RPMI7951 (cell line): ENCODE results near the gene DIAPH3. TPM values are rescaled to one million over a fixed set of nuclear protein-coding genes. Genes with fewer than 3 reads are reported as not detected.

Source experiments
- DNase-seq: peaks from one replicate; pipeline ENCODE4 v3.0.0-alpha.2; 2012; ENCODE audit warnings: low read depth
- total RNA-seq: library from RNA; depleted of rRNA; stranded (reverse); fragments of >200 nt; shearing (Covaris generic); gene quantifications from 2 replicates; pipeline ENCODE4 v1.2.3, GENCODE V29; 2014

The DIAPH3 gene
- total RNA-seq, 1 experiment from 2014 or later = 25.1 TPM

DNA sequence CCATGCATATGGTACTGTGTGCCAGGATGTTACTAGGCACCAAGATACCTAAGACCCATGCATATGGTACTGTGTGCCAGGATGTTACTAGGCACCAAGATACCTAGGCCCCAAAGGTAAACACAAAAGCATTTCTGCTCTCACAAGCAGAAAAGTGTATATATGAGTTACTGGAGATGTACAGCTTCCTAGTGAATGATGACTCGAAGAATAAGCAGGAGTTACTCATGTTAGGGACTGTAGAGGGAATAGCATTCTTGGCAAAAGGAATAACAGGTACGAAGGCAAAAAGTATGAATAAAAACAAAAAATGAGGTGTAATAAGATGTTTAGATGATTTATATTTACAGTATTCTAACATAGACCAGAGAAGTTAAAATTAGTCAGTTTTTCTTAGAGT, 383.7 kb downstream of the DIAPH3 start:
- DNase-seq = no peak

DNA sequence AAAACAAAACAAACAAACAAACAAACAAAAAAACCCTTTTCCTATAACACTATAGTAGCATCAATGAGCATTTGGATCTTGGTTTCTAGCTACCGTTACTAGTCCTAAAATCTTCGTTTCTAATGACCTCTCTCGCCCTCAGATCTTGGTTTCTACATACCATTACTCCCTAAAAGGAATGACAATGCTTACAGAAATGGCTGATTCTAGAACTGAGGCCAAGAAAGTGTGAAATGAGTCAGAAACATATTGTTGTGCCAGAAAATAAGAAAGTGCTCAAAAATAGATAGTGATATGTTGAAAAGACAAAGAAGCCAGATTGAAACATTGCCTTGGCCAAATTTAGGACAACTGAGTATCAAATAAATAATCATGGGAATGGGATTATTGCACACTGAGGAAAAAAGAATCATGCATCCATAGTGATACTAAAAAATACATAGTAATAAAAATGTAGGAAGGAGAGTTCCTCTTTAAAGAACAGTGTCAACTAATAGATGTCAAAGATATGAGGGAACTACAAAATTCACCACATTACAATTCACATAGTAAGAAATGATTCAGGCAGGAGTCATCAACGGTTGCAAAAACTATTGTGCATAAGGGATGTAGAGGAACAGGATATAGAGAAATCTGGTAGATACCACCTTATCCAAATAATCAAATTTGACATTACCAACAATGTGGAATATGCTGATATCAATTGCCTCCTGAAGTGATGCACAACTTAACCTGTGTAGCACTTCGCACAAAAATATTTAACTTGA, 386.6 kb downstream of the DIAPH3 start:
- peak; percentile 75 for DNase-seq

DNA sequence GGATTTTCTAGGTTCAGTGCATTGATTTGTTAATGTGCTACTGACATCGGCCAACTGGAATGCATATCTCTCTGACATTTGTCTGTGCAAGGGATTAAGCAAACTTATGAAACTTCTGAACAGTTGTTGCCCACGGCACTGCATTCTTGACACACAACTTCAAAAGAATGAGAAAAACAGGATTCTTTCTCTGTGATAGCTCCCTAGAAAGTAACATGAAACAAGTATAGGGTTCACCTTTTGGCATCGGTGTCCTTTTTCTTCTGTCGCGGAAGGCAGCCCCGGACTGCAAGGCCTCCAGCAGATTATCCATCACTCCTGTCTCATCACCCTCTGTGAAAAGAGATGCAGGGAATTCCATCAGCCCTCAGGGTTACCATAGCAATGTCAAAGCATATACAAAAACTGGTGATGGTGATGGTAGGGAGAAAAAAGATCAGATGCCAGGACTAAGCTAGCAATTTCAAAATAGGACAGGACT, 389.2 kb downstream of the DIAPH3 start:
- DNase-seq = peak; percentile 65

- DNase-seq = peak; percentile 7
Measured at GRCh38 chr13:59771272-59771671, 392.5 kb downstream of the DIAPH3 start.

GRCh38 chr13:59770451-59770850, 393.3 kb downstream of the DIAPH3 start:
- no peak for DNase-seq

DNA sequence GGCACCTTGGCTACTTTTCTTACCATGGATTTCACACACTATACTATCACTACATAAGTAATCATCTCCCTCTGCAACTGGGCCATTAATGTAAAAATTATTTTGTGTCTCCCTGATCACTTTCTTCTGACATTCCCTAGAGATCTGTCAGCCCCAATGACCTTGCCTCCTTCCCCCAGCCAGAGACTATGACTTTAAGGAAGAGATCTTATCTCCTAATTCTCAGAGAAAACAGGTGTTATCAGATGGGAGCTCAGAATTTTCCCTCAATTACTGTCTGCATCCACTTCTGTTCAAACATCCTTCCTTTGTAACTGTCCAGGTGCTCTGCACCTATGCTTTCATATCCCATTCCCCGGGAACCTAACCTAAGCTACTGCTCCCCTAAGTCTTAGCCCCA, 397.5 kb downstream of the DIAPH3 start:
- no peak for DNase-seq

GRCh38 chr13:59755632-59756290, 408.0 kb downstream of the DIAPH3 start:
- no peak for DNase-seq

DNA sequence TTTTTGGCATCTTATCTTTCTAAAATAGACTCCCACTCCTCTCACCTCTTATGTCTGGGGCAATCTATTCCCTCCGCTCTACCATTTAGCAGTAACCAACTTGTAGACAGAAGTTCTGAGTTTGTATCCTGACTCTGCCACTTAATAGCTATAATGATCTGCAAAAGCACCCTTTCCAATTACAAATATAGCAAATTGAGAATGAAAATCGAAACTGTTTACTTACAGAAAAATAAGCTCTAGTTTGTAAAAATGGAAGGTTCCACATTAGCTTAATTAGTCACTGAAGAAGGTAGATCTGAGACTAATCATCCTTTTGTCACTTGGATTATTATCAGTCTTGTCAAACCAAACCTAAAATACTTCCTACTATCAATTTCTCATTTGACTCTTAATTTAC, 409.3 kb downstream of the DIAPH3 start:
- DNase-seq = no peak

DNA sequence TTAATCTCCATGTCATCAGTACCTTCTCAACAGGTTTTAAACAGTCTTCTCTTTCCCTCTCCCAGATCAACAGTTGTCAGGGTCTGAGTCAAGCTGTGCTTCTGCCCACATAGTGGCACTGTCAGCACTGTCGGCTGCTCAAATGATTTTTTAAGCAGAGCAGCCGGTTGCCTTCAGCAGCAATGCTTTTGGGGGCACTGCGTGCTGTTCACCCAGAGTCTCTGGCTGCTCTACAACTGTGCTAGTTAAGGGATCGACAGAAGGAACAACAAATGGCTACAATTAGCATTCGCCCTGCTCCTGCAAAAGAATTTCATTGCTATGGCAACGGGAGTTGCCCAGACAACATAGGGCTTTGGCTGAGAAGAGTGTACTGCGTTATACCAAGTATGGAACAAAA, 412.9 kb downstream of the DIAPH3 start:
- DNase-seq = peak; percentile 46

DNA sequence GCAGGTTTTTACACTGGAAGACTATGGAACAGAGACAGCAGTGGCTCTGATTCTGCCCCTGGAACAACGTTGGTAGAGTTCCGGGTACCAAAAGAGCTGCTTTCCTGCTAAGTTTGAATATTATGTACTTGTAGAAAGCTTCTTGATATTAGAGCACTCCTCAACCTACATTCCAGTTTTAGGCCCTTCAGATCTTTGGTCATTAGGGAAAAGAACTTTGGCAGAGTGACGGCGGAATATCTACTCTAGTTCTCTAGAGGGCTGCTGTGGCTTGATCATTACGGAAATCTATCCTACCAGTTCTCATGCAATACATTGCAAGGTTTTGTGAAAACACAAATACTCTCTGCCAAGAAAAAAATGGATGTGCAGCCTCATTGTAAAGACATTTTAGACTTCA, 415.7 kb downstream of the DIAPH3 start:
- DNase-seq = no peak

GRCh38 chr13:59747529-59747928, 416.2 kb downstream of the DIAPH3 start:
- DNase-seq = no peak

DNA sequence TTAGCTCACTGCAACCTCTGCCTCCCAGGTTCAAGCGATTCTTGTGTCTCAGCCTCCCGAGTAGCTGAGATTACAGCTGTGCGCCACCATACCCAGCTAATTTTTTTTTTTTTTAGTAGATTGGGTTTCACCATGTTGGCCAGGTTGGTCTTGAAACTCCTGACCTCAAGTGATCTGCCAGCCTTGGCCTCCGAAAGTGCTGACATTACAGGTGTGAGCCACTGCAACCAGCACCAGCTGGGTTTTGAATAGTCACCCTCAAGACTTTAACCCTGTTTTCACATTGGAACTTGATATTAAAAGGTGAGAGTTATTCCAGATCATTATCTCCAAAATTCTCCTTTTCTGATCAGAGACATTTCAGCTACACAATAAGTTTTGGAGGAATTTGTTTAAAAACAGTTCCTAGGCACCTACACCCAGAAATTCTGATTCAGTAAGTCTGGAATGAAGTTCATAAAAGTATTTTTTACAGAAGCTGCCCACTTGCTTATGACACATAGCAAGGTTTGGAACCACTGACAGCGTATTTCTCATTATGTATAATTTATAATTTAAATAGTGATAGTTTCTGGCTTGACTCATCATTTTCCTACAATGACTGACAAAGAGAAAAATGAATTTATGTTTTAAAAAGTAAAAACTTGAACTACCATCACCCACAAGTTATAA, 417.3 kb downstream of the DIAPH3 start:
- DNase-seq = no peak

GRCh38 chr13:59745392-59745788, 418.3 kb downstream of the DIAPH3 start:
- DNase-seq = no peak

GRCh38 chr13:59744747-59745391, 418.9 kb downstream of the DIAPH3 start:
- DNase-seq = no peak

DNA sequence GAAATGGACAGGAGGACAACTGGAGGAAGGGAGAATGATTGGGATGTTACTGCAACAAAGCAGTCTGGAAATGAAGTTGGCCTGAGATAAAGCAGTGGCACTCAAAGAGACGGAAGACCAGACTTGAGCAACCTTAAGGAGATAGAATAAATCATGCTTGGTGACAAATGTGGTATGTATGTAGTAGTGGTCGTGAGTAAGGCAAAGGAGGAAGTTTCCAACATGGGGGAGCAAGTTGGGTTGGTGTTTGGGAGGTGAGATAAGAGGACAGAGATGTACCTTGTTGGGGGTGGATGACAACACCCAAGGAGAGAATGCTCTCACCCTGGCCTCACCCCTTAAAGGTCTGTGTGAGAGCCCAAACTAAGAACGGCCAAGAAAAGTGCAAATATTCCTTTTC, 420.5 kb downstream of the DIAPH3 start:
- no peak for DNase-seq

DNA sequence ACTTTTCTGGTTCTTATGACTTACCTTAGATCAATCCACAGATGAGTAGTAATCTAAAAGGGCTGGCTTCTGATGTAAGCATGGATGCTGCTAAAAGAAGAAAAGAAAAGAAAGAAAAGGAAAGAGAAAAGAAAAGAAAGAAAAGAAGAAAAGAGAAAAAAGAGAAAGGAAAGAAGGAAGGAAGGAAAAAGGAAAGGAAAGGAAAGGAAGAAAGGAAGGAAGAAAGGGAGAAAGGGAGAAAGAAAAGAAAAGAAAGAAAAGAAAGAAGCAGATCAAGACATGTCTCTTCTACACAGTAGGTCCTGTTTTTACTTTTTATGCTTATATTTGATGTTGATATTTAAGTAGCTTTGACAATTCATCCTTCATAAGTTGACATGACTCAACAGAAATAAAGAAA, 421.3 kb downstream of the DIAPH3 start:
- no peak for DNase-seq

- no peak for DNase-seq
Measured at GRCh38 chr13:59738921-59739320, 424.8 kb downstream of the DIAPH3 start.

GRCh38 chr13:59734393-59734792, 429.3 kb downstream of the DIAPH3 start:
- no peak for DNase-seq

GRCh38 chr13:59733744-59734143, 430.0 kb downstream of the DIAPH3 start:
- no peak for DNase-seq

GRCh38 chr13:59730026-59730425, 433.7 kb downstream of the DIAPH3 start:
- no peak for DNase-seq

- no peak for DNase-seq
Measured at GRCh38 chr13:59728896-59729545, 434.7 kb downstream of the DIAPH3 start.
